Activated naive CD4-positive, alpha-beta T cell treated with anti-CD3 and anti-CD28 coated beads, Interleukin-2, amount 50 U/mL, for 16 hours (primary cell): Measurements from ENCODE around the gene PGC.

Source experiments
- DNase-seq: peaks from one replicate; pipeline ENCODE4 v3.0.0-alpha.2; 2020

The PGC gene

GRCh38 chr6:41728073-41728936, 18.9 kb downstream of the PGC start:
- DNase-seq = no peak

- no peak for DNase-seq
These were observed 19.5 kb downstream of the PGC start for GRCh38 chr6:41727705-41728072.

GRCh38 chr6:41726876-41727275, 20.3 kb downstream of the PGC start:
- no peak for DNase-seq

- no peak for DNase-seq
These were observed 22.4 kb downstream of the PGC start for GRCh38 chr6:41724586-41725501.

- DNase-seq = no peak
These were observed 23.0 kb downstream of the PGC start for GRCh38 chr6:41724228-41724580.

GRCh38 chr6:41723530-41724227, 23.5 kb downstream of the PGC start:
- no peak for DNase-seq

GRCh38 chr6:41722969-41723529, 24.1 kb downstream of the PGC start:
- no peak for DNase-seq

- no peak for DNase-seq
These were observed 25.8 kb downstream of the PGC start for GRCh38 chr6:41721414-41721813.

GRCh38 chr6:41720783-41721182, 26.4 kb downstream of the PGC start:
- DNase-seq = no peak

GRCh38 chr6:41720262-41720620, 27.0 kb downstream of the PGC start:
- DNase-seq = no peak

GRCh38 chr6:41719436-41720261, 27.5 kb downstream of the PGC start:
- no peak for DNase-seq

GRCh38 chr6:41718828-41719227, 28.4 kb downstream of the PGC start:
- DNase-seq = no peak

GRCh38 chr6:41717392-41717736, 29.8 kb downstream of the PGC start:
- no peak for DNase-seq

- DNase-seq = no peak
These were observed 30.4 kb downstream of the PGC start for GRCh38 chr6:41716516-41717391.

- no peak for DNase-seq
These were observed 31.2 kb downstream of the PGC start for GRCh38 chr6:41715795-41716515.

GRCh38 chr6:41714556-41715273, 32.5 kb downstream of the PGC start:
- DNase-seq = no peak

- no peak for DNase-seq
These were observed 33.4 kb downstream of the PGC start for GRCh38 chr6:41713650-41714291.

- no peak for DNase-seq
These were observed 34.0 kb downstream of the PGC start for GRCh38 chr6:41713159-41713649.

- no peak for DNase-seq
These were observed 34.5 kb downstream of the PGC start for GRCh38 chr6:41712651-41713103.
